ENCODE data around the gene SEC61B. TPM values are rescaled to one million over a fixed set of nuclear protein-coding genes. Genes with fewer than 3 reads are reported as not detected.

SEC61B gene
- total and polyA plus RNA-seq, 2 experiments from 2014 or later = 133 to 602 TPM

DNA sequence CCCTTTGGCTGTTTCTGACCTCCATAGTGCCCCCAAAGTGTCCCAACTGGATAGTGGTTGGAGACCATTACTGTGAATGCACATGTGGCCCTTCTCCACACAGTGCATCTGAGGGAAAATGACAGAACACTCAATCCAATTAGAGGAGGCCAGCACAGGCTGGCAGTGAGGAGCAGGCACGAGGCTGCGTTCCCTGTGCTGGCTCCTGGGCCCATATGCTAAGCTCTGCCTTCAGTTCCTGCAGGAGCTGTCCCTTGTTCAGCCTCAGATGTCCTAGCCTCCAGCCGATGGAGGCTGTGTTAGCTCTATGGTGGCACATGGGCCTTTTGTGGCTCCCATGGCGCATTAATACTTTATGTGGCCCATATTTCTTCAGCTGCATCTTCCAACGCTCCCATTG, 36.1 kb upstream of the SEC61B start (continued):
- TF ChIP-seq, protein P1, sequence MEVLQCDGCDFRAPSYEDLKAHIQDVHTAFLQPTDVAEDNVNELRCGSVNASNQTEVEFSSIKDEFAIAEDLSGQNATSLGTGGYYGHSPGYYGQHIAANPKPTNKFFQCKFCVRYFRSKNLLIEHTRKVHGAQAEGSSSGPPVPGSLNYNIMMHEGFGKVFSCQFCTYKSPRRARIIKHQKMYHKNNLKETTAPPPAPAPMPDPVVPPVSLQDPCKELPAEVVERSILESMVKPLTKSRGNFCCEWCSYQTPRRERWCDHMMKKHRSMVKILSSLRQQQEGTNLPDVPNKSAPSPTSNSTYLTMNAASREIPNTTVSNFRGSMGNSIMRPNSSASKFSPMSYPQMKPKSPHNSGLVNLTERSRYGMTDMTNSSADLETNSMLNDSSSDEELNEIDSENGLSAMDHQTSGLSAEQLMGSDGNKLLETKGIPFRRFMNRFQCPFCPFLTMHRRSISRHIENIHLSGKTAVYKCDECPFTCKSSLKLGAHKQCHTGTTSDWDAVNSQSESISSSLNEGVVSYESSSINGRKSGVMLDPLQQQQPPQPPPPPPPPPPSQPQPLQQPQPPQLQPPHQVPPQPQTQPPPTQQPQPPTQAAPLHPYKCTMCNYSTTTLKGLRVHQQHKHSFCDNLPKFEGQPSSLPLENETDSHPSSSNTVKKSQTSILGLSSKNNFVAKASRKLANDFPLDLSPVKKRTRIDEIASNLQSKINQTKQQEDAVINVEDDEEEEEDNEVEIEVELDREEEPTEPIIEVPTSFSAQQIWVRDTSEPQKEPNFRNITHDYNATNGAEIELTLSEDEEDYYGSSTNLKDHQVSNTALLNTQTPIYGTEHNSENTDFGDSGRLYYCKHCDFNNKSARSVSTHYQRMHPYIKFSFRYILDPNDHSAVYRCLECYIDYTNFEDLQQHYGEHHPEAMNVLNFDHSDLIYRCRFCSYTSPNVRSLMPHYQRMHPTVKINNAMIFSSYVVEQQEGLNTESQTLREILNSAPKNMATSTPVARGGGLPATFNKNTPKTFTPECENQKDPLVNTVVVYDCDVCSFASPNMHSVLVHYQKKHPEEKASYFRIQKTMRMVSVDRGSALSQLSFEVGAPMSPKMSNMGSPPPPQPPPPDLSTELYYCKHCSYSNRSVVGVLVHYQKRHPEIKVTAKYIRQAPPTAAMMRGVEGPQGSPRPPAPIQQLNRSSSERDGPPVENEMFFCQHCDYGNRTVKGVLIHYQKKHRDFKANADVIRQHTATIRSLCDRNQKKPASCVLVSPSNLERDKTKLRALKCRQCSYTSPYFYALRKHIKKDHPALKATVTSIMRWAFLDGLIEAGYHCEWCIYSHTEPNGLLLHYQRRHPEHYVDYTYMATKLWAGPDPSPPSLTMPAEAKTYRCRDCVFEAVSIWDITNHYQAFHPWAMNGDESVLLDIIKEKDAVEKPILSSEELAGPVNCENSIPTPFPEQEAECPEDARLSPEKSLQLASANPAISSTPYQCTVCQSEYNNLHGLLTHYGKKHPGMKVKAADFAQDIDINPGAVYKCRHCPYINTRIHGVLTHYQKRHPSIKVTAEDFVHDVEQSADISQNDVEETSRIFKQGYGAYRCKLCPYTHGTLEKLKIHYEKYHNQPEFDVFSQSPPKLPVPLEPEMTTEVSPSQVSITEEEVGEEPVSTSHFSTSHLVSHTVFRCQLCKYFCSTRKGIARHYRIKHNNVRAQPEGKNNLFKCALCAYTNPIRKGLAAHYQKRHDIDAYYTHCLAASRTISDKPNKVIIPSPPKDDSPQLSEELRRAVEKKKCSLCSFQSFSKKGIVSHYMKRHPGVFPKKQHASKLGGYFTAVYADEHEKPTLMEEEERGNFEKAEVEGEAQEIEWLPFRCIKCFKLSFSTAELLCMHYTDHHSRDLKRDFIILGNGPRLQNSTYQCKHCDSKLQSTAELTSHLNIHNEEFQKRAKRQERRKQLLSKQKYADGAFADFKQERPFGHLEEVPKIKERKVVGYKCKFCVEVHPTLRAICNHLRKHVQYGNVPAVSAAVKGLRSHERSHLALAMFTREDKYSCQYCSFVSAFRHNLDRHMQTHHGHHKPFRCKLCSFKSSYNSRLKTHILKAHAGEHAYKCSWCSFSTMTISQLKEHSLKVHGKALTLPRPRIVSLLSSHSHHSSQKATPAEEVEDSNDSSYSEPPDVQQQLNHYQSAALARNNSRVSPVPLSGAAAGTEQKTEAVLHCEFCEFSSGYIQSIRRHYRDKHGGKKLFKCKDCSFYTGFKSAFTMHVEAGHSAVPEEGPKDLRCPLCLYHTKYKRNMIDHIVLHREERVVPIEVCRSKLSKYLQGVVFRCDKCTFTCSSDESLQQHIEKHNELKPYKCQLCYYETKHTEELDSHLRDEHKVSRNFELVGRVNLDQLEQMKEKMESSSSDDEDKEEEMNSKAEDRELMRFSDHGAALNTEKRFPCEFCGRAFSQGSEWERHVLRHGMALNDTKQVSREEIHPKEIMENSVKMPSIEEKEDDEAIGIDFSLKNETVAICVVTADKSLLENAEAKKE (CRISPR knock-in tag; IDR thresholded peaks at IDR 0.05) = no peak
- TF ChIP-seq CREB1 (CRISPR knock-in tag; IDR thresholded peaks at IDR 0.05; ENCODE audit: low read depth) (no peak), ZNF114 (CRISPR knock-in tag; IDR thresholded peaks at IDR 0.05) (no peak)

DNA sequence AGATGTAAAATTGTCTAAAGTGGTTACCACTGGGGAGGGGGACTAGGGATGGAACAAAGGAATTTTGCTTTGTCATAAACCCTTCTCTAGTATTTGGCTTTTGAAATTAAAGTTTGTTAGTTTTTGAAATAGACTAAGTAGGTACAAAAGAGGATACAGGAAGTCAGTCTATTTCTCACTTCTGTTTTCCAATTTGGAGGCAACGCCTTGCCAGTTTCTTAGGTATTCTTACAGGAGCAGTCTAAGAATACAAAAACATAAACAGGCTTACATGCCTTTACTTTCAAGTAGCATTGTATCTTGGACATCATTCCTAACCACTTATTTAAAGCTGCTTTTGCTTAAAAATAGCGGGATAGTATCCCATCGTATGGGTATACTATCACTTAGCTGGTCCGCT, 34.8 kb upstream of the SEC61B start:
- Histone ChIP-seq H3K4me2 (no peak overlapping the region), H3K4me3 (no peak overlapping the region), H3K79me2 (replicated peaks; ENCODE audit: insufficient read depth) (no peaks in the 10 kb centered on the region), H4K20me1 (replicated peaks; ENCODE audit: insufficient read depth) (no peaks in the 10 kb centered on the region), H3F3A (replicated peaks; ENCODE audit: low read depth) (no peaks in the 10 kb centered on the region), H3K4me1 (ENCODE audit: insufficient read depth) (peaks cover 13% of the 10 kb centered on the region), H3K27me3 (ENCODE audit: insufficient read depth) (no peaks in the 10 kb centered on the region), H3K9me2 (ENCODE audit: insufficient read depth) (no peaks in the 10 kb centered on the region), H3K36me3 (ENCODE audit: insufficient read depth) (no peaks in the 10 kb centered on the region), H3K27ac (ENCODE audit: low read depth) (no peak overlapping the region), H2AFZ (no peak overlapping the region)
- H3K36me3 Mint-ChIP-seq (ENCODE audit: low read depth) = no peaks in the 10 kb centered on the region
- H3K27ac Mint-ChIP-seq = no peak overlapping the region
- H3K4me3 Mint-ChIP-seq = no peak overlapping the region
- H3K4me1 Mint-ChIP-seq = peaks cover 11% of the 10 kb centered on the region
- H3K9me3 Mint-ChIP-seq = no peaks in the 10 kb centered on the region
- peaks cover 4% of the 10 kb centered on the region for H3K27me3 Mint-ChIP-seq (ENCODE audit: insufficient read depth, low read depth, poor library complexity)
- DNase-seq (ENCODE audit: low spot score) = no peak
- ATAC-seq = no peak
- TF ChIP-seq POLR2AphosphoS5 (IDR thresholded peaks at IDR 0.05; ENCODE audit: low read depth) (no peak), JUNB (IDR thresholded peaks at IDR 0.05; ENCODE audit: unreplicated experiment) (no peak), STAT1 (IDR thresholded peaks at IDR 0.05; ENCODE audit: unreplicated experiment) (no peak), ZNF114 (CRISPR knock-in tag; IDR thresholded peaks at IDR 0.05) (no peak)
- TF ChIP-seq, protein P2, sequence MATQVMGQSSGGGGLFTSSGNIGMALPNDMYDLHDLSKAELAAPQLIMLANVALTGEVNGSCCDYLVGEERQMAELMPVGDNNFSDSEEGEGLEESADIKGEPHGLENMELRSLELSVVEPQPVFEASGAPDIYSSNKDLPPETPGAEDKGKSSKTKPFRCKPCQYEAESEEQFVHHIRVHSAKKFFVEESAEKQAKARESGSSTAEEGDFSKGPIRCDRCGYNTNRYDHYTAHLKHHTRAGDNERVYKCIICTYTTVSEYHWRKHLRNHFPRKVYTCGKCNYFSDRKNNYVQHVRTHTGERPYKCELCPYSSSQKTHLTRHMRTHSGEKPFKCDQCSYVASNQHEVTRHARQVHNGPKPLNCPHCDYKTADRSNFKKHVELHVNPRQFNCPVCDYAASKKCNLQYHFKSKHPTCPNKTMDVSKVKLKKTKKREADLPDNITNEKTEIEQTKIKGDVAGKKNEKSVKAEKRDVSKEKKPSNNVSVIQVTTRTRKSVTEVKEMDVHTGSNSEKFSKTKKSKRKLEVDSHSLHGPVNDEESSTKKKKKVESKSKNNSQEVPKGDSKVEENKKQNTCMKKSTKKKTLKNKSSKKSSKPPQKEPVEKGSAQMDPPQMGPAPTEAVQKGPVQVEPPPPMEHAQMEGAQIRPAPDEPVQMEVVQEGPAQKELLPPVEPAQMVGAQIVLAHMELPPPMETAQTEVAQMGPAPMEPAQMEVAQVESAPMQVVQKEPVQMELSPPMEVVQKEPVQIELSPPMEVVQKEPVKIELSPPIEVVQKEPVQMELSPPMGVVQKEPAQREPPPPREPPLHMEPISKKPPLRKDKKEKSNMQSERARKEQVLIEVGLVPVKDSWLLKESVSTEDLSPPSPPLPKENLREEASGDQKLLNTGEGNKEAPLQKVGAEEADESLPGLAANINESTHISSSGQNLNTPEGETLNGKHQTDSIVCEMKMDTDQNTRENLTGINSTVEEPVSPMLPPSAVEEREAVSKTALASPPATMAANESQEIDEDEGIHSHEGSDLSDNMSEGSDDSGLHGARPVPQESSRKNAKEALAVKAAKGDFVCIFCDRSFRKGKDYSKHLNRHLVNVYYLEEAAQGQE (IDR thresholded peaks at IDR 0.05; ENCODE audit: unreplicated experiment) = no peak
- TF ChIP-seq, protein P3, sequence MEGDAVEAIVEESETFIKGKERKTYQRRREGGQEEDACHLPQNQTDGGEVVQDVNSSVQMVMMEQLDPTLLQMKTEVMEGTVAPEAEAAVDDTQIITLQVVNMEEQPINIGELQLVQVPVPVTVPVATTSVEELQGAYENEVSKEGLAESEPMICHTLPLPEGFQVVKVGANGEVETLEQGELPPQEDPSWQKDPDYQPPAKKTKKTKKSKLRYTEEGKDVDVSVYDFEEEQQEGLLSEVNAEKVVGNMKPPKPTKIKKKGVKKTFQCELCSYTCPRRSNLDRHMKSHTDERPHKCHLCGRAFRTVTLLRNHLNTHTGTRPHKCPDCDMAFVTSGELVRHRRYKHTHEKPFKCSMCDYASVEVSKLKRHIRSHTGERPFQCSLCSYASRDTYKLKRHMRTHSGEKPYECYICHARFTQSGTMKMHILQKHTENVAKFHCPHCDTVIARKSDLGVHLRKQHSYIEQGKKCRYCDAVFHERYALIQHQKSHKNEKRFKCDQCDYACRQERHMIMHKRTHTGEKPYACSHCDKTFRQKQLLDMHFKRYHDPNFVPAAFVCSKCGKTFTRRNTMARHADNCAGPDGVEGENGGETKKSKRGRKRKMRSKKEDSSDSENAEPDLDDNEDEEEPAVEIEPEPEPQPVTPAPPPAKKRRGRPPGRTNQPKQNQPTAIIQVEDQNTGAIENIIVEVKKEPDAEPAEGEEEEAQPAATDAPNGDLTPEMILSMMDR (conservative IDR thresholded peaks at IDR 0.05; ENCODE audit: low read depth in 2 of 2) = no peak
- TF ChIP-seq, protein P4, sequence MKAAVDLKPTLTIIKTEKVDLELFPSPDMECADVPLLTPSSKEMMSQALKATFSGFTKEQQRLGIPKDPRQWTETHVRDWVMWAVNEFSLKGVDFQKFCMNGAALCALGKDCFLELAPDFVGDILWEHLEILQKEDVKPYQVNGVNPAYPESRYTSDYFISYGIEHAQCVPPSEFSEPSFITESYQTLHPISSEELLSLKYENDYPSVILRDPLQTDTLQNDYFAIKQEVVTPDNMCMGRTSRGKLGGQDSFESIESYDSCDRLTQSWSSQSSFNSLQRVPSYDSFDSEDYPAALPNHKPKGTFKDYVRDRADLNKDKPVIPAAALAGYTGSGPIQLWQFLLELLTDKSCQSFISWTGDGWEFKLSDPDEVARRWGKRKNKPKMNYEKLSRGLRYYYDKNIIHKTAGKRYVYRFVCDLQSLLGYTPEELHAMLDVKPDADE (IDR thresholded peaks at IDR 0.05) = no peak
